Posterior cingulate gyrus (tissue), 11 donors: Measurements from ENCODE around the gene CCDC186.

ENCODE experiments used
- DNase-seq, 10 donors: peaks; one replicate each; pipeline versions ENCODE4 v3.0.0 to v3.0.0-alpha.2; 2020 to 2021; ENCODE audit warnings: mixed read lengths in 3 of 10
- intact Hi-C: fragments of 100-400 bp; cut with DNase I; formaldehyde crosslinking; loops from one replicate; pipeline ENCODE4 v1.15.1; 2023

Gene CCDC186

DNA sequence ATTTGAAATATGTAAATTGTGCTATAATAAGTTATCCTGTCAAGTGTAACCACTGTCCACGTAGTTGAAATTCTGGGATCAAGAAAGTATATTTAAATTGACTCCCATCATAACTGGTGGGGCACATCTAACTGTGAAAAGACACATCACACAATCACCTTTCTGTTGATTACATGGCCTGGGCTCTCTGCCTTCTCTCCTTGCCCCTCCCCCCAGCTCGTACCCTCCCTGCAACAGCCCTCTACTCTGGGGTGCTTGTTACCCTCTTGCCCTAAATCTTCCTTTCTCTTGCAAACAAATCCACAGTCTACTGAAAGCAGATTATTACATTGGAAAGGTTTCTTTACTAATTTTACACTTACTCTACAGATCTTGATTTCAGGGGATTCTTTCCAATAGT lies 56.3 kb downstream of the CCDC186 start:
- DNase-seq = no peak
- intact Hi-C loops = no loop called here

DNA sequence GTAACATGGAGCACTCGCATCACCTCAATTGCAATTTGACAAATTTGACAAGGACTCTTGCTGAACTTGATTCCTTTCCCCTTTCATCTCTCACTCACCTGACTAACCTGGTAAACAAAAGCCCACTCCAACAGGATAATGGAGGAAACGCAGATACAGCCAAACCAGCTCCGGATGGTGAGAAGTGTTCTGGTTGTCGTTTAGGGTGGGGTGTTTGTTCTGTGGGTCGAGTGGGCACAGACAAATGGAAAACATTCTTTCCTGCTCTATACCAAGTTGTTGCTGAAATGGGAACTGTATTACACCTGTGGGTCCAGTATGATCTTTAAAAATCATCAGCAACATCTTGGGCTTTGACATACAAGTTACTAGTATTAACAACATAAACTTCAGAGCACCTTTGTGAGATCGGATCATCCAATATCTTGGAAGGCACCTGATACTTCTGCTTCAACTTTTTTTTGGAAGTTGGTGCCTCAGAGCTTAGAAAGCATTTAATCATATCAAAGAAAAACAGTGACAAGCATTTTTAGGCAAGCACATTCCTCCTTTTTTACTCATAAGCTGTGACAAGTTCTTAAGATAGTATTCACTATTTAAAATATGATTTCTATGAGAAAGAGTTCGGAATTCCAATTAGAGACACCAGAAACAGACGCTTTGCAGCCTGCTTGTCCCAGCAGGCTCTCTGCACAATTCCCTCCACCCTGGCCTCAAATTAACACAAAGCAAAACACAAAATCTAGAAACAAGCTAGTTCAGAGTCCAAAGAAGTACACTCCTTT lies 58.1 kb downstream of the CCDC186 start:
- no peak for DNase-seq
- intact Hi-C loops = no loop called here

- intact Hi-C loops = no loop called here
Observed at GRCh38 chr10:114110174-114110972, 63.6 kb downstream of the CCDC186 start.

GRCh38 chr10:114103284-114103683 lies 70.7 kb downstream of the CCDC186 start:
- intact Hi-C loops = loop anchor here (1.0 to 10.0 kb wide), 3 partner anchors 208 to 396 kb away; no protein-coding TSS in a partner anchor
- DNase-seq = peak in 1 of 10 donors; percentile 62

More at GRCh38 chr10:114110174-114110972, 63.6 kb downstream of the CCDC186 start:
- DNase-seq = peak in 1 of 10 donors; percentile 60

GRCh38 chr10:114102256-114102655 lies 71.7 kb downstream of the CCDC186 start:
- DNase-seq = no peak
- intact Hi-C loops = loop anchor here (5.0 to 10.0 kb wide), 2 partner anchors 207 to 395 kb away; no protein-coding TSS in a partner anchor

DNA sequence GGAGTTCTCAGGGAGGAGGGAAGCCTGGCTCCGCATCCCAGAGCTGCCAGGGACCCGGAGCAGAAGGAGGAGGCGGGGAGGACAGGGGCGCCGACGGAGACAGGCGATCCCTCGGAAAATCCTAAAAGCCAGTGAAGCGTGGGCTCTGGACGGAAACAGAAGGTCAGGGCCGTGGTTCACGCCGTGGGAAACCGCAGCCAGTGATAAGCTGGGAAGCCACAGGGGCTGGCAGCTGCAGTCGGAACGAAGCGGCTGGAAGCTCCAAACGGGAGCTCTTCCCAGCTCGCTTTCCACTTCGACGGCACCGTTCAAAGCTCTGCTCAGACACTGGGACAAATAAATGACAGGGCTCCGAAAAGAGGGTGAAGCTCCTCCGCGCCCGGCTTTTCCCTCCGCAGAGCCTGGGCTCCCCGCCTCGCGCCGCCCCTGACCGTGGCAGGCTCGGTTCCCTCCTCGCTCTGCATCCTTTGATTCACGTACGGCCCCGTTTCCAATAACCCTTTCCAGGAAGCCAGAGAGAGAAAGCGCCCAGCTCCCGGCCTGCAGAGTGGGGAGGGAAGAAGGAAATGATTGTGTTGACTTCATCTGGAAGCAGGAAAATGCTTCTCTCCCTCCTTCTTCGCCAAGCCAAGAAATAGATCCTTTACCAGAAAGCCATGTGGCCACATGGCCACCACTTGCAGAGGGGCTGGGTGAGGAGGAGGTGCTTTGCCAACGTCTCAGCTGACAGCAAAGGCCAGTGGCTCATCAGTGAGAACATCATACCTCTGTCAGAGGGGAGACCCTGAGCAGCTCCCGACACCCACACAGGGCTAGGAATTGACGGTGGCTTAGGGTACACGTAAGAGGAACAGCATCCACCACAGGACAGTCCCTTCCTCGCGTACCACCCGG lies 72.9 kb downstream of the CCDC186 start:
- peak in 3 of 10 donors; percentile 14 to 83 (median 72) for DNase-seq
- intact Hi-C loops = loop anchor here (5.0 to 10.0 kb wide), 2 partner anchors 206 to 394 kb away; no protein-coding TSS in a partner anchor

- no peak for DNase-seq
- intact Hi-C loops = no loop called here
Observed at GRCh38 chr10:114096864-114097263, 77.1 kb downstream of the CCDC186 start.

- DNase-seq = no peak
- intact Hi-C loops = no loop called here
Observed at GRCh38 chr10:114095559-114096337, 78.3 kb downstream of the CCDC186 start.

DNA sequence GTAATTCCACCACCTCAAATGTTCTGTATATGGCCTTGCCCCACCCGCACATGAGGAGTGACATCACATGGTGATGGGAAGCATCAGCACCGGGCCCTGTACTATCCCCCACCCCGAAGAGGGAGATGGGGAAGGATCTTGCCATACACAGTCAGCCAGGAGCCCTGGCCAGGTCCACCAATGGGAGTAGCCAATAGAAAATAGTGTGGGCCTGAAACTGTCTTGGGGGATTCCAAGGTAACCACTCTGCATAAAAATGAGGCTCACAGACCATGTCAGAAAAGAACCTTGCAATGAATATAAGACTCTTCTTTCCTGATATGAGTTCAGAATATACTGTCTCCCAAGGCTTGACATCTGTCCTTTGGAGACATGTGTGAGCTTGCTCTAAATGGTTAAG lies 79.2 kb downstream of the CCDC186 start:
- peak in 1 of 10 donors; percentile 57 for DNase-seq
- intact Hi-C loops = no loop called here

GRCh38 chr10:114087655-114088054 lies 86.3 kb downstream of the CCDC186 start:
- intact Hi-C loops = no loop called here
- no peak for DNase-seq

DNA sequence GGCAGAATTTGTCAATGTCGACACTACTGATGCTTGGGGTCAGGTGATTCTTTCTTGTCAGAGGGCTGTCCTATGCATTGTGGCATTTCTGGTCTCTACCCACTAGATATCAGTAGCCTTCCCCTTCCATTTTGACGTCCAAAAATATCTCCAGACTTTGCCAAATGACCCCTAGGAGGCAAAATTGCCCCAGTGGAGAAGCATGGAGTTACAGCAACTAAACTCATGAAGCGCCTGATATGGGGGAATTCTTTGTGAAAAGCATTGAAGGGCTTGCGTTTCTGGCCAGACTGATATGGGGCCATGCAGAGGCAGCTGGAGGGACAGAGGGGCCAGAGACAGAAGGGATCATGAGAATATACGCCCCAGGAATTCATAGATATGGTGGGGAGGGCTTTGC lies 86.7 kb downstream of the CCDC186 start:
- intact Hi-C loops = no loop called here
- no peak for DNase-seq

DNA sequence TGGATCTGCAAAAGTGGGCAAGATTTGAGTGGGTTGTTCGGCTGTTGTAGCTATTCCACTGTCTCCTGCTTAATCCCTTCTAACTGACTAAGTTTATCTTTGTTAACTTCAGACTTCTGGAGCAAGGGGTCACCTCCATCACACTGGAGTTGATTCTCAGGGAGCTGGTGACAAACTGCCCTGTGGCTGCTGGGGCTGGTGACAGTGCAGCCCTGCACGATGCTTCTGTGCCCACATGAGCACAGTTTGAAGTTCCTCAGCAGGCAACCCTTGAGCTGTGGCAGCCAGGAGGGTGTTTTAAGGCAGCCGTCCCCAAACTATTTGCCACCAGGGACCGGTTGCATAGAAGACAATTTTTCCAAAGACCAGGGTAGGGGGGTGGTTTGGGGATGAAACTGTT lies 89.8 kb downstream of the CCDC186 start:
- DNase-seq = peak in 1 of 10 donors; percentile 13

GRCh38 chr10:114083040-114083439 lies 91.0 kb downstream of the CCDC186 start:
- no peak for DNase-seq
- intact Hi-C loops = no loop called here

More for the DNA sequence above, 89.8 kb downstream of the CCDC186 start:
- intact Hi-C loops = no loop called here

DNA sequence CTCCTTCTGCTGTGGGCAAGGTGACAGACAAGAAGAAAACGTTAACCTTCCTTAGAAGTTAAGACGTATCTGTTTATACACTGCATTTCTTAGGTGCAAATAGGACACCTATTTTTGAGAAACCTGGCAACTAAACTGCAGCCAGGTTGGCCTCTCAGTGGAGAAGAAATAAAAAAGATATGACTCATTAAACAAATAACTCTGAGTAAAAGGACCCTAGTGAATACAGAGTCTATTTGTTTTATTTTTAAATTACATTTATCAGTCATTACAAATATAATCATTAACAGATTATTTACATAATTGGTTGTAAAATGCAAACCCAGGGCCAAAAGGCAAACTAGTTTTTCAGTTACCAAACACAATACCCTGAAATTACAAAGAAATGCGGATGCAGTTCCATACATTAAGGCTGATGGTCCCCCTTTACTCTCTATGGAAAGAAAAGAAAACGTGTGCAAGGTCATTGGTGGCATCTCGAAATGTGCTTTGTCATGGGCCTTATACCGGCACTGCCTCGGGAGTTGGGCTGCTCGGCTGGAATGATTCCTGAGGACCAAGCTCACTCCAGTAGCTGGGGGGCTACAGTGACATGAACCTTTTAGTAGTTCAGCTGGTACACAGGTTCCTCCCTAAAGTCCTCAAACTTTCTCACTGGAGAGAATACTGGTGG lies 92.0 kb downstream of the CCDC186 start:
- intact Hi-C loops = no loop called here
- no peak for DNase-seq

DNA sequence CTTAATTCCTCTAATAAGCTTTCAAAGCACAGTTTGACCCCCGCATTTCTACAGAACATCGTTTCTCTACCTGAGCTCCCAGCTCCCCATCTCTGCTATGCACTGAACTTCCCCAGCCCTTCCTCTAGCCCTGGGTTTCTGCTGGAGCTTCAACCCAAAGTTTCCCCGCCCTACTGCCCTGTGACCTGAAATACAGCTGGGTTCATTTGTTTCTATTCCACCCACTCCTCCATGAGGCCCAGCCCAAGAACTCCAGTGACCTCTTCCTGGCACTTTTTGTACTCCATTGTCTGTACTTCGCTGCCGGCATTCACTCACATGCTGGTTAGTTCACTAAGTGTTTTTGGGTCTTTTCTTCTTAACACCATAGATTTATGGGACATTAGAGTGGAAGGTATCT lies 94.6 kb downstream of the CCDC186 start:
- intact Hi-C loops = no loop called here
- DNase-seq = no peak

DNA sequence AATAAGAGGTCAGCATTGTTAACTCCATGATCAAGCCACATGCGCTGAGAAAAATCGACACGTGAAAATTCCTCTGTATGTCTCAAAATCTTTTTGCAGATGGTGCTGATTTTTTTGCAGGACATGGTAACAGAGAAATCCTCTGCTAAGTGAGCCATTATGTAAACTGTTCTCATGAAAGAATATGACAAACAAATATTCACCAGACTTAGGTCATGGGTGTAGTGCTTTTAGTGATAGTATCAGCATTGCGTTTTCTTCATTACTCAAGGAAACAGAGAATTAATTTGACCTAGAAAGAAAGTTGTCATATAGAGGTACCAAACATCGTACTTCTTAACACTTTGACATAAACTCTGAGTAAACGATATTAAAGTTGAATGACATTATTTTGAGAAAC lies 95.7 kb downstream of the CCDC186 start:
- intact Hi-C loops = no loop called here

DNA sequence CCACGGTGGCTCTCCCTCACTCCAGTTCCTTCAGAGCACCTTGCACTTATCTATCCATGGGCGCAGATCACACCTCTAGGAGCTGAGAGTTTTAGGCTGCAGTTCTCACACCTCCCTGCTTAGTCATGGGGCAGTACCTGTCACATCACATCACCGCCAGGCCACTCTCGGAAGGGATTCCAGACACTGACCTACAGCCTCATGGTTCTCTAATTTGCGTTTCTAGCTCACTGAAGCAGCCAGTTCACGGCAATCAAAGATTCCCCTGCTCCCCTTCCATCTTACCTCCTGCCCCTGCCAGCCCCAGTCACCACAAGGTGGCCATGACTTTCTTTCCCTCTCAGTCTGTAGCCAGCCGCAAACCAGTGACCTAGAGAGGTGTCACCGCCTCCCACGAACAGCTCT lies 96.2 kb downstream of the CCDC186 start:
- no peak for DNase-seq
- intact Hi-C loops = no loop called here

More for the DNA sequence above, 95.7 kb downstream of the CCDC186 start:
- no peak for DNase-seq

- DNase-seq = no peak
- intact Hi-C loops = no loop called here
Observed at GRCh38 chr10:114077347-114077746, 96.7 kb downstream of the CCDC186 start.

DNA sequence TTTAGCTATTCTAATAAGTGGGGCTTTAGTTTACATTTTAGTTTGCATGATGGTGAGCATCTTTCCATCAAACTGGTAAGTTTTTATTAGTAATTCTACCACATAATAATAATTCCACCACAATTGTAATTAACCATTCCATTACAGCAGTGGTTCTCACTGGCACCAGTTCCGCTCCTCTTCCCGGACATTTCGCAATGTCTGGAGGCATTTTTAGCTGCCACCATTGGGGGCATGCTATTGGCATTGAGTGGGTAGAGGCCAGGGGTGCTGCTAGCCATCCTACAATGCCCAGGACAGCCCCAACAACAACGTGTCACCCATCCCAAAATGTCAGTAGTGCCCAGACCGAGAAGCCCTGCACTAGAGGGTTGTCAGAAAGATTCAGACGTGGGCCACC lies 98.9 kb downstream of the CCDC186 start:
- intact Hi-C loops = no loop called here
- peak in 1 of 10 donors; percentile 21 for DNase-seq
